ENCODE measurements around the gene ARHGAP26.

The ARHGAP26 gene

DNA sequence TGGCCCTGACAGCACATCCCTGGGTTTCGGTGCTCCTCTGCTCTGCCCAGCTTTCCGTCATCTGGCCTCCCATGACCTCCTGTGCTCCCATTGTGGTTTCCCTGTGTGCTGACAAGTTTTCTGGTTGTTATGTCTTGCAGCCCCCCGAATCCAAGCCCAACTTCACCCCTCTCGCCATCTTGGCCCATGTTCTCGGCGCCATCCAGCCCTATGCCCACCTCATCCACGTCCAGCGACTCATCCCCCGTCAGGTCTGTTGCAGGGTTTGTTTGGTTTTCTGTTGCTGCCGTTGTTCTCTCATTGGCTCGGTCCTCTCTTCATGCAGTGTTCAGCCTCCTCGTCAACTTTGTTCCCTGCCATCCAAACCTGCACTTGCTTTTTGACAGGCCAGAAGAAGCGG, 436.9 kb downstream of the ARHGAP26 start:
- in situ Hi-C loops (cut with MboI; ENCODE audit: low sequenced_read_pairs) = no loop called here

- in situ Hi-C loops (cut with MboI; ENCODE audit: low sequenced_read_pairs) = no loop called here
Measured at GRCh38 chr5:143207563-143208364, 437.6 kb downstream of the ARHGAP26 start.

GRCh38 chr5:143208365-143208641, 438.1 kb downstream of the ARHGAP26 start:
- in situ Hi-C loops (cut with MboI; ENCODE audit: low sequenced_read_pairs) = no loop called here

- in situ Hi-C loops (cut with MboI; ENCODE audit: low sequenced_read_pairs) = no loop called here
Measured at GRCh38 chr5:143208781-143209510, 438.8 kb downstream of the ARHGAP26 start.

DNA sequence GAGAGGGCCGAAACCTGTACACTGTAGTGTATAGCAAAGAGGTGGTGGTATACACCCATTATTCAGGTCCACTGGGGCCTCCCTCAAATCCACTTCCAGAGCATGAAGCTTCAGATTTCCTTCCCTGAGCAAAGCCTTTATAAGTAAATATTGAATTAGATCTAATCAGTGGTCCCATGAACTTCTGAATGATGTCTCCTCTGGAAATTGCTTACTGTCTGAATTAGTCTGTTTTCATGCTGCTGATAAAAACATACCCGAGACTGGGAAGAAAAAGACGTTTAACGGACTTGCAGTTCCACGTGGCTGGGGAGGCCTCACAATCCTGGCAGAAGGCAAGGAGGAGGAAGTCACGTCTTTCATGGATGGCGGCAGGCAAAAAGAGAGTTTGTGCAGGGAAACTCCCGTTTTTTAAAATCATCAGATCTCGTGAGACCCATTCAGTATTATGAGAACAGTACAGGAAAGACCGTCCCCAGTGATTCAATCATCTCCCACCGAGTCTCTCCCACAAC, 439.8 kb downstream of the ARHGAP26 start:
- in situ Hi-C loops (cut with MboI; ENCODE audit: low sequenced_read_pairs) = no loop called here

DNA sequence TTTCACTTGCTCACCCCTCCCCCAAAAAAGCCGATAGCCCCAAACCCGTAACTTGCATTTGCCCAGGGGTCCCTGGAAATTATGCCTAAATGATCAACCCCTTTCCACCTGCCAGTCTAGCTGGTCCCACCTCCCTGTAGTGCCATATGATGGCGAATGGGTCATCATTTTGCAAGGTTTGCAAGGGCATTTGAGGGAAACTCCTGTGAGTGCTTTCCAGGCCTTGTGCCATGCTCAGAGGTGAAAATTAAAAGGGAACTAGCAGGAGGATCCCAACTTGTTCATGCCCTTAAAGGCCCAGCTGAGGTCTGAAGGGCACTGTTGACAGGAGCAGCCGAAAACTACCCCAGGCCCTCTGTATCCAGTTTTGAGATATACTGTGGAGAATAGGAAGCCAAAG, 440.4 kb downstream of the ARHGAP26 start:
- in situ Hi-C loops (cut with MboI; ENCODE audit: low sequenced_read_pairs) = no loop called here

- in situ Hi-C loops (cut with MboI; ENCODE audit: low sequenced_read_pairs) = no loop called here
Measured at GRCh38 chr5:143212261-143212660, 442.1 kb downstream of the ARHGAP26 start.

- in situ Hi-C loops (cut with MboI; ENCODE audit: low sequenced_read_pairs) = no loop called here
Measured at GRCh38 chr5:143213231-143213850, 443.2 kb downstream of the ARHGAP26 start.

- in situ Hi-C loops (cut with MboI; ENCODE audit: low sequenced_read_pairs) = no loop called here
Measured at GRCh38 chr5:143213851-143214363, 443.7 kb downstream of the ARHGAP26 start.

- in situ Hi-C loops (cut with MboI; ENCODE audit: low sequenced_read_pairs) = no loop called here
Measured at GRCh38 chr5:143214458-143214857, 444.3 kb downstream of the ARHGAP26 start.

- in situ Hi-C loops (cut with MboI; ENCODE audit: low sequenced_read_pairs) = no loop called here
Measured at GRCh38 chr5:143214890-143215289, 444.7 kb downstream of the ARHGAP26 start.

- in situ Hi-C loops (cut with MboI; ENCODE audit: low sequenced_read_pairs) = no loop called here
Measured at GRCh38 chr5:143215690-143216089, 445.5 kb downstream of the ARHGAP26 start.

DNA sequence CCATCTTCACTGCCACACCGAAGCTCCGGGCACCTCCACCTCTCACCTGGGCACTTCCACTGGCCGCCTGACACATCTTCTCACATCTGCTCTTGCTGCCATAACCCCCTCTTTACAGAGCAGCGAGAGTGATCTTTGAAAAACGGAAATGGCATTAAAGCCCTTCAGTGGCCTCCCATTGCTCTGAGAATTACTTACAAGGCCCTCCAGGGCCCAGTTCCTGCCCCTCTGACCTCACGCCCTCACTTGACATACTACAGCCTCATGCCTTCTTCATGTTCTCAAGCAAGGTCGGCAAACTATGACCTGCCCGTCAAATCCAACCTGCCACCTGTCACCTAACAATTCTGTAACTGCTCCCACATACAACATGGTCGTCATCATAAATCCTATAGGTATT, 446.0 kb downstream of the ARHGAP26 start:
- in situ Hi-C loops (cut with MboI; ENCODE audit: low sequenced_read_pairs) = no loop called here

DNA sequence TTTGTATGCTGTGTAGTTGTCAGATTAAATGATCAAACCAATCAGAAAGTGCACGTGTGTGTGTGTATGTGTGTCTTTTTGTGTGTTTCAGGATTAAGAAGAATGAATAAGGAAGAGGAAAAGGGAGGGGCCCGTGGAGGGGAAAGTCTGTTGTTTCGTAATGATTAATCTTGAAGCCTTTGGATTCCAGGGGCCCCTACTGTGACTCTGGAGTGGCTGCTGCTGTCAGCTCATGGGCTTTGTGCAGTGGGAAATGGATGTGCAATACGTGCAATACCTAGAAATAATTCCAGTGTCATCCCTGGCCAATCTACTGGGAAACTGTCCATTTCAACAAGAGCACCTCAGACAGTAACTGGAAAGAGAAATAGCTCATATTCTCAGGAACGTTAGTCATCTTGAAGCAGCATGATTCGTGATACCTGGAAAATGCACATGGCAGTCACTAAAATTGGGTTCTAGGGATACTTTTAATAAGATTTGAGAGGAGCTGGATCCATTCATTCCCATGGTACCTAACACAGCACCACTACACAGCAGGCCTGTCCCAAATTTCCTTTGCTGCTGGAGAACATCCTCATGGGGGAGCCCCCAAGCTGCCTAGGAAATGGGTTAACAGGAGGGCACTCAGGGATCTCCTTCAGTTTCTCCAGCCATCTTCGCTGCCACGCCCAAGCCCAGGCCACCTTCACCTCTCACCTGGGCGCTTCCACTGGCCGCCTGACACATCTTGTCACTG, 447.1 kb downstream of the ARHGAP26 start:
- in situ Hi-C loops (cut with MboI; ENCODE audit: low sequenced_read_pairs) = no loop called here

DNA sequence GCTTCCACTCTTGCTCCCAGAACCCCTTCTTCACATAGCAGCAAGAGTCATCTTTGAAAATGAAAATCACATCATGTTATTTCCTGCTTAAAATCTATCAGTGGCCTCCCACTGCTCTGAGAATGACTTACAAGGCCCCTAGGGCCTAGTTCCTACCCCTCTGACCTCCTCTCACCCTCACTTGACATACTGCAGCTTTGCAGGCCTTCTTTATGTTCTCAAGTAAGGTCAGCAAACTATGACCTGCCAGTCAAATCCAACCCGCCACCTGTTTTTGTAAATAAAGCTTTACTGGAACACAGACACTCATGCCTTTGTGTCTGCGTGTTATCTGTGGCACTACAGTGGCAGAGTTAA, 447.6 kb downstream of the ARHGAP26 start:
- in situ Hi-C loops (cut with MboI; ENCODE audit: low sequenced_read_pairs) = no loop called here

DNA sequence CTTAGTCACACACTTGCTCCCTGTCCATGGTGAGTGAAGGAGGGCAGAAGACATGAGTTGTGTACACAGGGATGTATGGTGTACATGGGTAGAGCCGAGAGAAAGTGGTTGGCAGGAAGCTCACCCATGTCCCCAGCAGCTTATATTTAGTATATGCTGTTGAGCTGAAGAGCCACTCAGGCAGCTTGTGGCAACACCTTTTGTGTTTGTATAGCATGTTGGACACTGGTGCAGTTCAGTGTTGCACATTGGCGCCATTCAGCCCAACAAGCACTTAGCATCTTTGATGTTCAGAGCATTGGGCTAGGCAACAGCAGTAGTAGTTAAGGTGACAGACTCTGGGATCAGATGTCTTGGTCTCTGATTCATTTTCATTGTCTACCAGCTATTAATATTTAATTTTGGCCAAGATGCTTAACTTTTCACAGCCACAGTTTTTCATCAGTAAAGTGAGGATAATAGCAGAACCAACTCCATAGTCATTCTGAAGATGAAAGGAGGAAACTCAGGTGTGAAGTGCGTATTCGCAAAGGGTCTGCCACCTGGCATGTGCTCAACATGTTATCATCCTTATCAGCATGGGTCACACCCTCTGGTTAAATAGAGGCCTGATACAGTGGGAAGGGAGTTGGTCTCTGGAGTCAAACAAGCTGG, 448.5 kb downstream of the ARHGAP26 start:
- in situ Hi-C loops (cut with MboI; ENCODE audit: low sequenced_read_pairs) = no loop called here

- in situ Hi-C loops (cut with MboI; ENCODE audit: low sequenced_read_pairs) = no loop called here
Measured at GRCh38 chr5:143219696-143220095, 449.5 kb downstream of the ARHGAP26 start.

DNA sequence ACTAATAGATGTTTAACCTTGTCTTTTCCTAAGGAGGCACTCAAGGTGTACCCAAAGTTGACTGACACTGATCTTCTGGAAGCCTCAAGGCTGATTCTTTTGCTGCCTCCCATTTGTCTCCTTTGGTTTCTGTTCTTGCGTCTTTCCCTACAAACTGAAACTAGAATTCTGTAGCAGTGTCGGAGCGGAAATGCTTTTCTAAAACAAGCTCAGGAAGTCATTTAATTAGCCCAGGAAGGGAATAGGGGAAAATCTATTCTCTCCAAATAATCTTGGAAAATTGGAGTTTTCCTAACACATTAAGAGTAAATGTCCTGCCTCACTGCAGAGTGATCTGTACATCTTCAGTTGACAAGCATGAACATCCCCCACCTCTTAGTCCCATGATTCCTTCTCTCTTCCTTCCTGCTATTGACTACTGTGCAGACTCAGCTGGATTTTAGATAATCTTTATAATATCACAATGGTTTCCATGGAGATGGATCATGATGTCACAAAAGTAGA, 450.6 kb downstream of the ARHGAP26 start:
- in situ Hi-C loops (cut with MboI; ENCODE audit: low sequenced_read_pairs) = no loop called here

- in situ Hi-C loops (cut with MboI; ENCODE audit: low sequenced_read_pairs) = no loop called here
Measured at GRCh38 chr5:143222287-143223231, 452.4 kb downstream of the ARHGAP26 start.
